T-helper 1 cell treated with Interleukin-12 subunit alpha and Interleukin-12 subunit beta and Interleukin-4 antibody, amounts not matched to agents 30 ng/mL and 1 ng/mL, for 36 hours (primary cell): ENCODE measurements around the gene DIS3L2. TPM values are rescaled to one million over a fixed set of nuclear protein-coding genes. Genes with fewer than 3 reads are reported as not detected.

Experiments used
- intact Hi-C: fragments of 100-400 bp; cut with micrococcal nuclease; formaldehyde crosslinking; loops from one replicate; pipeline ENCODE4 v1.15.1; 2024
- total RNA-seq: library from RNA; stranded (reverse); gene quantifications from 2 replicates; pipeline ENCODE4 v1.2.3, GENCODE V29; 2022

DIS3L2 gene
- total RNA-seq, 1 donor from 2014 or later = 45.6 TPM

DNA sequence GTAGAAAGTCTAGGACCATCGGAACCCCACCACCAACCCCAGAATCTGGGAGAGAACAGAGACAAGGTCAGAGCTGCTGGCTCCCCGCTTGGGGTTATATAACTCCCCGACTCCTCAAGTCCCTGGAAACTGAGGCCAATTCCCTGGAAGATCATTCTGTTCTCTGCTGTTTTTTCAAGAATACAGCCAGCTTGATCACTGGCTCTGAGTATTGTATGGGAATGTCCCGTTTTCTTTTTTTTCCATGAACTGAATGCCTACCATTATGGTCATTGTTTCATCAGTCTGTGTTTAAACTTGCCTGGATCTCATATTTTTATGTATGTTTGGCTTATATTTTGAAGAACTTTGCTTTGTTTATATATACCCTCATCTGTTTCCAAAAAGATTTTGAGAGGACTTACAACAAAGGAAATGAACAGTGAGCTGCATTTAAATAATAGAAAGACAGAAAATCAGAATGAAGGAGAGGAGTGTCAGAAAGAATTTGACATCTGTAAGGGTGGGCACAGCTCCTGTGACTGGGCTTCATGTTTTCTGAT is 327.0 kb downstream of the DIS3L2 start:
- intact Hi-C loops = no loop called here

DNA sequence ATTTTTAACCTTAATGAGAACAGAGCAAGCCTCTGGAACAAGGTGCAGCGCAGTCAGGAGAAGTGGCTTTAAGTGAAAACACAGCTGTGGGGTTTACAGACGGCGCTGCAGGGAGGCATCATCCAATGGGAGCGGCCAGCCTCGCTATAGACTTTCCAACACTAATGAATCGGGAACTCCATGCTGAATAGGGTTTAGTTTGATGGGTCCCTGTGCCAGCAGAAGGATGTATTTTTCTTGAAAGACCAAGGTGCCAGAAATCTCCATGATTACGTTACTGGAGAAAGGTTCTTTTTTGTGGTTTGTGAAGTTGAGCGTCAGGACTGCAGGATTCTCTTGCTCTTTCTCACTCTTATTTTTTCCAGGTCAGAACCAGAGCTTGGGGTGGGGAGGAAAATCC is 329.2 kb downstream of the DIS3L2 start:
- intact Hi-C loops = no loop called here

DNA sequence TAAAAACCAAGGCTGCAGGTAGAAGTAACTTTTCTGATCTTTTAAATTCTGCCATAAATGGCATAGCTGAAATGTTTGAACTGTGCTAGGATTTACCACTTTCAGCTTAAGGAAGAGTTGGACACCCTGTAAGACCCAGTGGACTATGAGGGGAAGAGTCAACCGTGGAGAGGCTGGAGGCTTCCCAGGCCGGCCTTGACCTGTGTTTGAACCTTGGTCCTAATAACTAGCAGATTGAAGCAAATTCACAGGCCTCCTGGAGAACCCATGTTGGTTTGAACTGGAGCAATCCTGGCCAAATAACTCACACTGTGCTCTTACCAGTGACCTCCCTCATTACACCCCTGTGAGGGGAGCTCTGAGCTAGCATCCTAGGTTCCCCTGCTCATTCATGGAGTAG is 329.8 kb downstream of the DIS3L2 start:
- intact Hi-C loops = no loop called here

DNA sequence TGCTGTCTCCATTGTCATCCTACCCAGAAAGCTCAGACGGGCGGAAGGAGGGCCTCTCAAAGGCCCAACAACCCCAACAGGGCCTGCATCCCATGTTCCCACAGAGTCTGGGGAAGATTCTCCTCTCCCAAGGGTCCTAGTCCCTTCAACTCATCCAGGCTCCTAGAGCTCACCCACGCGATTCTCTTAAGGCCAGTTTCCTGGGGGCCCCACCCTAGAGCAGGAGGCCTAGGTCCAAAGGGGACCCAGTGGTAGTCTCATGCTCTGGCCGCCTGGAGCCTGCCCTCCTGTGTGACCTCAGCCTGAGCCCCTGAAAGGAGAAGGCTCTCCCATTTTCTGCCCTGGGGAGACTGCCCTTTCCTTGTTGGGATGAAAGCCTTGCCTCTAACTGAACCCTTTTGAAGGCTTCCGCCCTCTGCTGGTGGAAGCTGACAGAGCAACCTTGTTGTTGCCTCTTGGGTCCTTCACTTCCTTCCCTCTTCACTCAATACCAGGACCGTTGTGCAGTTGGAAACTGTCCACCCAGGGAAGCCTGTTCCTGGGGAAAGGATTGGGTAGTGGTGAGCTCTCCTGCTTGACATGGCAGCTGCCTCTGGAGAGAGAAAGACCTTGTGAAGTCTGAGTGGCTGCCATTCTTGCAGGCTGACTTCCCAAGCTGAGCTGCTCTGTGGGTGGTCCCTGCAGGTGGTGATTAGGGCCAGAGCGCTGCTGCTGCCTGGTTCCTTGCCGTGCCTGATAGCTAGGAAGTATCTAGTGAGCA is 331.1 kb downstream of the DIS3L2 start:
- intact Hi-C loops = loop anchor here (1.0 kb wide), 5 partner anchors 23 to 386 kb away; no protein-coding TSS in a partner anchor

DNA sequence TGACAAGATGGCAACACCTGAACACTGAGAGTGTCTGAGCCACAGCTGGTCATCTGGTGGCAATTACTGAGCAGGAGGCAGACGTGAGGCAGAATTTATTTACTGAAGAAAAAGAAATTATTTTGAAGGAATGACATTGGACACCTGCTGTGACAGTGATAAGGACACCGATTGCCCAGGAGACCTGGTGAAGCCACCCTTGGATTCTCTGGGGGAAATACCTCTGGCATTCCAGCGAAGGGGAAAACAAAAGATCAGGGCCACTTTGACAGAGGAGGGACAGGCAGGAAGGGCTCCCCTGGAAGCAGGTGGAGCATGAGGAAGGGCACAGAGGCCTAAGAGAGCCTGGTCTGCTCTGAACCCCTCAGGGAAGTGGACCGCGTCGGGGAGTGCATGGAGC is 331.7 kb downstream of the DIS3L2 start:
- intact Hi-C loops = no loop called here

DNA sequence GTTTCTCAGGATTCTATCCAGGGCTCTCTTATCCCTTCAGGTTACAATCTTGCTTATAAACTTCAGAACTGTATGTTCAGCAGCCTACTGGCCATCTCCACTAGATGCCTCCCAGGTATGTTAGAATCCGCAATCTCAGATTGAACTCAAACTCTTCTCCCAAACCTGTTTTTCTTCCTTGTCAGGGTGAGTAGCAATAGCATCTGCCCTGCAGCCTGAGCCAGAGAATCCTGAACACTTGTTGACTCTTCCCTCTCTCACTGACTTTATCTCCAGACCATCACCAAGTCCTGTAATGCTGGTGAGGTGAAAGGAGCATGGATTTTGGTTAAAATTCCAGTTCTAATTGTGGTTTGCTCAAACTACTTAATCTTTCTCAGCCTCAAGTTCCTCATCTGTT is 334.5 kb downstream of the DIS3L2 start:
- intact Hi-C loops = no loop called here

DNA sequence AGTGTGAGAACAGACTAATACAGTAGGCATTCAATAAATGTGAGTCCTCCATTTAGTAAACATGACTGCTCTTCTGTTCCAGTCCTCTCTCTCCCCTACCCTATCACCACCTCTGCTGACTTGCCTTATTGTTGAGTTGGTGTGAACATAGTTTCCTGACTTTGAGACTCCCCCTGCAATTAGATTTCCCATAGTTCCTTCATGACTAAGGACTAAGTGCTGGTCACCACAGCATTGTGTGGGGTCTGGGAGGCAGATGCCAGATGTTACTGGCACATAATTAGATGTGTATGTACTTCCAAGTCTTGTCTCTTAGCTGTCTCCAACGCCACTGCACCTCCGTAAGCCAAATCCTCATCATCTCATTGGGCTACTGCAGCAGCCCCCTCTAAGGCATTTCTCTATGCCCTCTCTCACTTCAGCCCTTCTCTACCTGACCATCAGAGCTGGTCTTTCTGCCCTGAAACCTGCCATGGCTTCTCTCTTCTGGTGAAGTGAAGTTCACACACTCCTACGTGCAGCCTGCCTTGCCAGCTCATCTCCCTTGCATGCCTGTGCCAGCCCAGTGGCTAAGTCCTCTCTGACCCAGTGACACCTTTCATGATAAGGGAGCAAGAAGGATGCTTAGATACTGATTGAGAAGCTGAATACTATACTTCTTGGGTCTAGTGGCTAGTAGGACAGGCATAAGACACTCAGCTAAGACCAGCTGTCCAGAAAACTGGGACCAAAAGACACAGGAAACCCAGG is 335.4 kb downstream of the DIS3L2 start:
- intact Hi-C loops = no loop called here

DNA sequence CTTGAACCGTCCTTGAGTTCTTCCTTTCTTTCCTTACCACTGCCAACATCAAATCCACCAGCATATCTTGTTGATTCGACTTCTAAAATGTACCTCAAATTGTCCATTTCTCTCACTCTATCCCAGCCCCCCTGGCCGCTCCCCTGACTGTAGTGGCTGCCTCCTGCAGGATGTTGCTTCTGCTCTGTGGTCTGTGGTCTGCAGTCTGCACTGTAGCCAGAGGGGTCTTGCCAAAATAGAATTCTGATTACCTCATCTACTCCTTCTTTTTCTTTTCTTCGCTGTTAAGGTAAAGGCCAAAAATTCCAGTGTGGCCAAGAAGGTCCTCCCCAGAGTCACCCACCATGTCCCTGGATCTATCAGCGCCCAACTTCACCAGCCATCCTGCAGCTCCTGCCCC is 337.6 kb downstream of the DIS3L2 start:
- intact Hi-C loops = no loop called here

DNA sequence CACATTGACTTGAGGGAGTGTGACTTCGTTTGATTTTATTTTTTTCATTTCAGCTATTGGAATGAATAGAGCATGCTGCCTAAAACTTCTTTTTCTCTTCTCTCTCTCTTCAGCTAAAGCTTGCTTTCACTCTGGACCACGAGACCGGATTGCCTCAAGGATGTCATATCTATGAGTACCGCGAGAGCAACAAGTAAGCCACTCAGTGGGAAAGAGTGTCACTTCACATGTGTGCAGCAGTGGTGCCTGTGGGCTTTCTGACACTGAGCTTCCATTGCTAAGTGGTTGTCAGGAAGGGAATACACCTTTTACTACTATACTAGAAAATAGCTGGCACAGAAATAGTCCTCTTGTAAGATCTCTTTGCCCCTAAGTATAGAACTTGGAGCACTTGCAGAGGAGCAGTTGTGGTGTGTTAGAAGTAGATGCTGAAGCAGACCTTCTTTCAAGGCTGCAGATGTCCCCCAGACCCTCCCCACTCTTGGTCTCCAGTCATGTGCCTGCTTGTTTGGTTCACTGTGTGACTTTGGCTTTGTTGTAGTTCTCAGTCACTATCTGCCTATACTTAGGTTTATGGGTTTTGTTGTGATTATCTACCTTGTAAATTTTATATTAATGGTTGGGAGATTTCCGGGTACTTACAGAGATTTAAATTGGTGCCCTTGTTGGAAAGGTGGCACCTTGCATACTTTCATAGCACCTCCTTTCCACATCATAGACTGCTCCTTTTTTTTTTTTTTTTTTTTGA is 338.6 kb downstream of the DIS3L2 start:
- intact Hi-C loops = no loop called here

DNA sequence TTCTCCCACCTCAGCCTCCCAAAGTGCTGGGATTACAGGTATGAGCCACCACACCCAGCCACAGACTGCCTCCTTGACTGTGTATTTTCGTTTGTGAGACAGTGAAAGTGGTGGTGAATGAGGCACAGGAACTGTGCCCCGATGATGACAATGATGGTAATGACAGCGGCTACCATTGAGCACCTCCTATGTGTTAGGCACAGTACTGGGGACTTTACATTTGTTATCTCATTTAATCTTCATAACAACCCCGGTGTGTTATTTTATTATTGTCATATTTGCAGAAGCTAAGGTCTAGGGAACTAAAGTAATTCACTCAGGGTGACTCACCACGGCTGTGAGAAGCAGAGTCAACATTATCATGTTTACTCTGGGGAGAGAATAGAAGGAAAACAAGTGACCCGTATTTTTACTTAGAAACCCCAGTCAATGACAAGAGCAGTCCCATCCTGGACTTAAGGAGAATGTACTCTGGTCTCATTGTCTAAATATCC is 339.4 kb downstream of the DIS3L2 start:
- intact Hi-C loops = no loop called here

DNA sequence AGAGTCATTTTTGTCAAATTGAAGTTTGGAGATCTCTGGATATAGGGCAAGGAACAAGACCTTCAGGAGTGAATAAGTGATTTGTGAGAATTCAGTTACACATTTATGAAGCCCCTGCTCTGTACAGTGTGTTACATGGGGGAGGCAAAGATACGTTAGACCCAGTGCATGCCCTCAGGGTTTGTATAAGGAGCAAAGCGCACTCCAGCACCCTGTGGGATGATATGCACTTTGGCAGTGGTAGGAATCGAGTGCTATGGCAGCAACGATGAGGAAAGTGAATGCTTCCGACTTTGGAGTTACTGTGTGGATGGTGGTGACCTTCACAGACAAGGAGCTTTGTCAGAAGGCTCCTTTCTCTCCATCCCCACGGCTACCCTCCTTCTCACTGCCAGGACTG is 342.7 kb downstream of the DIS3L2 start:
- intact Hi-C loops = no loop called here

DNA sequence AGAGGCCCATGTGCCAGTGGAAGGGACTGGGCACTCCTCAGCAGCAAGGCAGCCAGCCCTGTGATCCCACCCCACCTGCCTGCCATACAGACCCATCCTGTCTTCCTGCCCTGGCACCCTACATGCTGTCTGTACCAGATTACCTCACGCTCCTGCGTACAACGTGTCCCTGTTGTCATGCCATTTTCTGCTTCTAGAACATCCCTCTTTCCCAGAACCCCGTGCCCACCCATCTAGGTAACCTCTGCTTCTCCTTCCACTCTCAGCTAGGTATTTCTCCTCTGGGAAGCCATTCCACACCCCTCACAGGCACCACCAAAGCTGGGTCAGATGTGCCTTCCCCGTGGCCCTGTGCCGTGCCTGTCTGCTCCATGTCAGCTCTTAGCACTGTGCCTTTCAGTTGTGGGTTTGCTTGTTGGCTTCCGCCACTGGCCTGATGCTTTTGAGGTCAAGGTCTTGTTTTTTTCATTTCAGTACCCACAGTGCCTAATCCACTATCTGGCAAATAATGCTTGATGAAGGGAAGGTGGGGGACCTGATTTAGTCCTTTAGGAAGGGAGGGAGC is 345.3 kb downstream of the DIS3L2 start:
- intact Hi-C loops = no loop called here

DNA sequence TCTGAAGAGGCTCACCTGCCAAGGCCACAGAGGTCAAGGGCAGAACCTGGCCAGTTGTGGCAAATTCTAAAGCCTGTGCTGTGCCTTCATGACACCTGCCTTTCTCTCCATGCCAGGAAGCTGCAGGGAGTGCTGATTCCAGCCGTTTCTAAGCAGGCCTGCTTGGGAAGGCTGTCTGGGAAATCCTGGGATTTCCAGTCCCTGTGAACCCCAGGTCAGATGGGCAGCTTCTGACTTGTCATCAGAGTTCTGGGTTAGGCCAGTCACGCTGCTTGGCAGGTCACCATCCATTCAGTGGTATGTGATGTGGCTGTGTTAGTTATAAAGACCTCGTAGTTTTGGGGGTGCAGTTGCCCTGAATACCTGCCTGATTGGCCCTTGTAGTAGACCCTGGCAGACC is 346.3 kb downstream of the DIS3L2 start:
- intact Hi-C loops = no loop called here

DNA sequence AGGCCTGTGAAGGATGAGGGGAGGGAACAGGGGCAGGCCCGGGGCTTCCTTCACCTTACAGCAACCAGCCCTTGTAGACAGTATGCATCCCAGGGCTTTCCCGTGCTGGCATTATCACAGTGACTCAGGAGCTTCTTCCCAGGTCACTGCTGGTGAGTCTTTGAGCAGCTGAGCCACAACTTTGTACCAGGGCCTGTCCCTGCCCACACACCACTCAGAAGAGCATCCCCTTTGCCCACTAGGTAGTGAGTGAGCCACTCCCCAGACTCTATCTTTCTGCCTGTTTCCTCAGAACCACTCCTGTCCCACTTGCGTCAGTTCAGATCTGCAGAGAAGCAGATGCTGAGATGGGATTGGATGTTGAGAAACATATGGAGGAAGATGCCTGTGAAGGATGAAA is 347.5 kb downstream of the DIS3L2 start:
- intact Hi-C loops = no loop called here

DNA sequence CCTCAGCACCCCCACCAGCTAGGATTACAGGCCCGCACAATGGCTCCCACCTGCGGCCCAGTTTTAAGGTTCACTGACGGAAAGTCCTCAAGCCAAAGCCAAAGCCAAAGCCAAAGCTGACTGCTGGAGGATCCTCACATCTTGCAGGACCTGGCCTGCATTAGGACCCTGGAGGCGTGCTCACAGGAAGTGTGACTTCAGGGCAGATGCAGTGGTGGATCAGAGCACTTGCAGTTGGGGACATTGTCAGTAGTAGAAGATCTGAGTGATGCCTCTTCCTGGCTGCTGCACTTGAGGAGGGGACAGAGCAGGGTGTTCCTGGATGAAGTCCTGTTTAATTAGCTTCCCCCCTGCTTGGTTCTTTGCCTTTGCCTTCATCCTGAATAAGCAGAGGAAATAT is 348.1 kb downstream of the DIS3L2 start:
- intact Hi-C loops = no loop called here

DNA sequence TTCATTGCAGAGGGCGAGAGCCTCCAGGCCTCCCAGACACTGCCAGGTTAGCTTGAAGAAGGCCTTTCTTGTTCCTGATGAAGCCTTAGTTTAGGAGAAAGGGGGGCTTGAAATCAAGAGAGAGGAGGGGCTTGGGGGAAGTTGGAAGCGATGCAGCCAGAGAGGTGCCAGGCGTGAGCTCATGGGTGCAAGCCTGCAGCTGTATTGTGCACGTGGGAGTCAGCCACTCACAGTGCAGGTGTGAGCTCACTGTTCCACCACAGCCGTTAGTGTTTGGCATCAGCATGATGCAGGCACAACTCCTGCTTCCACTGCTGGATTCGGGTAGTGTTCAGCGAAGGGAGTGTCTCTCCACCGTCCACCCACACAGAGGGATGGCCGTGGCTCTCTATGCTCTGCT is 348.6 kb downstream of the DIS3L2 start:
- intact Hi-C loops = loop anchor here (10.0 kb wide), 1 partner anchor 705 kb away; no protein-coding TSS in a partner anchor

DNA sequence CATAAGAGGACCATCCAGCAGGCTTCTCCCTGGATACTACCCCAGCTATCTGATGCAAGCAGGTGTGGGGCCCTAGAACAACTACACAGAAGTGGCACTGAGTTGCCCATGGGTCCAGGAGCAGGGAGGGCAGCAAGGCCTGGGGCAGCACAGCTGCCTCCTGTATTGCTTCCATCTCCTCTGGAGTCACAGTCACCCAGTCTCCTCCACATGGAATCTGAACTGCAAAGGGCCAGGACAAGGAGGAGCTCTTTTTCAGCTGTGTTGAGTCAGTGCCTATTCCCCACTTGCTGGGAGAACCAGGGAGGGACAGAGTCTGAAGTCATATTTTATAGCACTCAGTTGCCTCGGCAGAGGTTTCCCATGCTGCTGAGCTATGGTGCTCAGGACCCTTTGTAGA is 349.2 kb downstream of the DIS3L2 start:
- intact Hi-C loops = loop anchor here (10.0 kb wide), 1 partner anchor 706 kb away; no protein-coding TSS in a partner anchor

DNA sequence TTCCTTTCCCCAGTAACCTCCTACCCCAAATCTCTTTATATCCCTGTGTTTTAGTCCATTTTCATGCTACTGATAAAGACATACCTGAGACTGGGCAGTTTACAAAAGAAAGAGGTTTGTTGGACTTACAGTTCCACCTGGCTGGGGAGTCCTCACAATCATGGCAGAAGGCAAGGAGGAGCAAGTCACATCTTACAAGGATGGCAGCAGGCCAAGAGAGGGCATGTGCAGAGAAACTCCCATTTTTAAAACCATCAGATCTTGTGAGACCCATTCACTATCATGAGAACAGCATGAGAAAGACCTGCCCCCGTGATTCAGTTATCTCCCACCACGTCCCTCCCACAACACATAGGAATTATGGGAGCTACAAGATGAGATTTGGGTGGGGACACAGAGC is 352.1 kb downstream of the DIS3L2 start:
- intact Hi-C loops = loop anchor here (2.0 to 10.0 kb wide), 2 partner anchors 353 to 709 kb away; partner anchors contain the start of gene DIS3L2

DNA sequence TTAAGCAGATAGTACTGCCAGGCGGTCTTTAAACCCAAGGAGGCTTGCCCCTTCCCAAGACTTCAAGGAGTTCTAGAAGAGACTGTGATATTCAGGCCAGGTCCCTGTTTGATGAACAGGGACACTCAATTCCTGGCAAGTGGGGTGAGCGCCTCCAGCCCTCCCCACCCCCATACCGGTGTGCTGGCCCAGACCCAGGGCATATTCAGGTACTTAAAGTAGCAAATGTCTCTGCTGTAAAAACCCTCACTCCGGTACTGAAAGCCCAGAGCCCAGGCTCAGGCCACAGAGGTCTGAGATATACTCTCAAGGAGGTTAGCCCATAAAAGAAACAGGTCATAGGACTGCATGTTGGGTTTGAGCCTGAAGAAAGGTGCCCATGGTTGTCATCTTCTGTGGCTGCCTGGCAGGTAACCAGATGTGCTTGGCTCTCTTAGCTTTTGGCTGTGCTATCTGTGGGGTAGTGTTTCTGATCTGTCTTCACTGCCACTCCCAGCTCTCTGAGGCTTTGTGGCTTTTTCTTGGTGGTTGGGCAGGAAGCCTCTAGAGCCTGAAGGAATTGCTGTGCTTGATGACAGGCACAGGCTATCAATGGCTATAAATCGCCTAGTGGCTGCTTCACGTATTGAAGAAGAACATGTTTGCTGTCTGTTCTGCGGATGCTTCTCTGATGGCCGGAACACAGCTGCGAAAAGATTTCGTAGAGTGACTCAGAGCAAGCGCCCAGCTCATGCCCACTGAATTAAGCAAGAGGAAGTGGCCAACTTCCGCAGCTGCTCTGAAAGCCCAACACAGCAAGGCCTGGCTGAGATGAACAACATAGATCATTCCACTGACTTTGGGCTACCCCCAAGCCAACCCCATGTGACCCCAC is 353.8 kb downstream of the DIS3L2 start:
- intact Hi-C loops = loop anchor here (1.0 to 10.0 kb wide), 7 partner anchors 12 to 710 kb away; partner anchors contain the start of genes DIS3L2 and PDE6D

DNA sequence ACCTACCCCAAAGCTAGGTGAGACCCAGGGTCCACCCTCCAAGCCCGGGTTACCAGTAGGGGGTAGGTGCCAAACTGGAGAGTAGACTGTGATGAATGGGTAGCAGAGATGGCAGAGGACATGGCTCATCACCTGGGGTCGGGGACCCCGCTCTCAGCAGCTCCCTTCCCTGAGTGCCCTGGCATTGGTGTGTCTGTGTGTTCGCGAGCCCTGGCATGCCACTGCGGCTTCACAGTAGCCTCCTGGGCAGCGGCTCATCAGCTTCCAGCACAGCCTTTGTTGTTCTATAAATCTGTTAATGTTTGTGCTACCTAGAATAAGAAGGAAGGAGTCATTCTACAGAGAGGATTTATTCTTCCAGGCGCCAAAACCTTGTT is 354.4 kb downstream of the DIS3L2 start:
- intact Hi-C loops = loop anchor here (1.0 to 10.0 kb wide), 7 partner anchors 11 to 711 kb away; partner anchors contain the start of genes DIS3L2 and PDE6D
